OCI-LY3 (cell line): ENCODE data around the gene GRIN3A.

Experiments
- EZH2phosphoT487 ChIP-seq: fragments of 200-600 bp; shearing (Covaris generic); IDR thresholded peaks from 2 replicates; pipeline ENCODE4 v1.6.1; 2018; ENCODE audit warnings: antibody characterized with exemption, mixed run types, low read depth
- TF ChIP-seq, protein P1 (sequence below): fragments of 200-600, 300-600 bp; sonication (generic); IDR thresholded peaks from 2 replicates; pipeline ENCODE4 v1.5.1; 2014; ENCODE audit warnings: antibody characterized with exemption, low read length, low read depth

- TF ChIP-seq, protein P1, sequence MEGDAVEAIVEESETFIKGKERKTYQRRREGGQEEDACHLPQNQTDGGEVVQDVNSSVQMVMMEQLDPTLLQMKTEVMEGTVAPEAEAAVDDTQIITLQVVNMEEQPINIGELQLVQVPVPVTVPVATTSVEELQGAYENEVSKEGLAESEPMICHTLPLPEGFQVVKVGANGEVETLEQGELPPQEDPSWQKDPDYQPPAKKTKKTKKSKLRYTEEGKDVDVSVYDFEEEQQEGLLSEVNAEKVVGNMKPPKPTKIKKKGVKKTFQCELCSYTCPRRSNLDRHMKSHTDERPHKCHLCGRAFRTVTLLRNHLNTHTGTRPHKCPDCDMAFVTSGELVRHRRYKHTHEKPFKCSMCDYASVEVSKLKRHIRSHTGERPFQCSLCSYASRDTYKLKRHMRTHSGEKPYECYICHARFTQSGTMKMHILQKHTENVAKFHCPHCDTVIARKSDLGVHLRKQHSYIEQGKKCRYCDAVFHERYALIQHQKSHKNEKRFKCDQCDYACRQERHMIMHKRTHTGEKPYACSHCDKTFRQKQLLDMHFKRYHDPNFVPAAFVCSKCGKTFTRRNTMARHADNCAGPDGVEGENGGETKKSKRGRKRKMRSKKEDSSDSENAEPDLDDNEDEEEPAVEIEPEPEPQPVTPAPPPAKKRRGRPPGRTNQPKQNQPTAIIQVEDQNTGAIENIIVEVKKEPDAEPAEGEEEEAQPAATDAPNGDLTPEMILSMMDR: no peak
- no peak for TF ChIP-seq EZH2phosphoT487
Observed at GRCh38 chr9:101718192-101718591, 20.3 kb downstream of the GRIN3A start.
